Stimulated activated CD8-positive, alpha-beta memory T cell treated with anti-CD3 and anti-CD28 coated beads, Interleukin-2, amount 100 ng/mL, for 1 hour (primary cell): ENCODE results near the gene FAM9B.

Source experiments
- DNase-seq, 2 donors: peaks; one replicate each; pipeline ENCODE4 v3.0.0-alpha.2; 2020; ENCODE audit warnings: low read depth in 2 of 2

The FAM9B gene

DNA sequence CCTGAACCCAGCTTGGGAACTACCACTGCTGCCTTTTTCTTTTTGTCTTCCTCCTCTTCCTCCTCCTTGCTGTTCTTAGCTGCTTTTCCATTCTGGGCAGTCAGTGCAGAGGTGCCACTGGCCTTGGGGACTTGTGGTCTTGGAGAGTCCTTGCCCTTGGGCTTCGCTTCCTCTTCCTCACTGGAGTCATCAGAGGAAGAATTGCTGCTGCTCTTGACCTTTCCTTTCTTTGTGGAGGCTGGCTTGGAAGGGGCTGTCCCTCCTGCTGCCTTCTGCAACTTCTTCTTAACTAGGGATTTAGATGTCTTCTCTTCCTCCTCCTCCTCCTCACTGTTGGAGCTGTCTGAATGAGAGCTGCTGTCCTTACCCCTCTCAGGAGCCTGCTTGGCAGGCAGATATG, 53.2 kb downstream of the FAM9B start:
- DNase-seq = no peak
